ENCODE data around the gene LPCAT2. TPM values are rescaled to one million over a fixed set of nuclear protein-coding genes. Genes with fewer than 3 reads are reported as not detected.

Gene LPCAT2
- total and polyA plus RNA-seq, 2 donors (not counting 3 experiments of a cell fraction or from before 2014, with no cell fraction given): 64.5 to 72.9 TPM

- H2AFZ ChIP-seq (ENCODE audit: low read depth, low read length): no peak overlapping the region
- no peak overlapping the region for H3K4me3 ChIP-seq (replicated peaks in 1 of 3; ENCODE audit: insufficient read depth in 1 of 3, low read depth in 1 of 3, low read length in 3 of 3)
- no peak overlapping the region for H3K27ac ChIP-seq (ENCODE audit: insufficient read depth, low read depth, low read length)
- TF ChIP-seq CTCF (IDR thresholded peaks at IDR 0.05; ENCODE audit: extremely low read depth in 1 of 2, insufficient read depth in 1 of 2, low read depth in 1 of 2, low read length in 2 of 2) (no peak), POLR2A (IDR thresholded peaks at IDR 0.05; ENCODE audit: low read depth, low read length) (no peak), JUN (IDR thresholded peaks at IDR 0.05; ENCODE audit: borderline replicate concordance, insufficient read depth, insufficient read length, low read depth) (no peak), MYC (IDR thresholded peaks at IDR 0.05; ENCODE audit: low read depth, low read length) (no peak), EZH2 (IDR thresholded peaks at IDR 0.05; ENCODE audit: borderline replicate concordance, low read depth, low read length, severe bottlenecking) (no peak), FOS (IDR thresholded peaks at IDR 0.05; ENCODE audit: borderline replicate concordance, insufficient read depth, low read length) (no peak), MAX (IDR thresholded peaks at IDR 0.05; ENCODE audit: insufficient read depth, insufficient read length) (no peak), GATA2 (IDR thresholded peaks at IDR 0.05; ENCODE audit: insufficient read depth, insufficient read length, low read depth, low read length) (no peak), POLR2AphosphoS5 (IDR thresholded peaks at IDR 0.05; ENCODE audit: insufficient read depth, low read depth, low read length) (no peak)
- POLR2A ChIA-PET: no interaction called here
- H3K9me1 ChIP-seq (replicated peaks; ENCODE audit: control insufficient read depth, extremely low read depth, insufficient read depth, low read length): no peaks in the 10 kb centered on the region
- intact Hi-C loops (cut with micrococcal nuclease): no loop called here
- CTCF ChIA-PET: no interaction called here
- H3K4me1 ChIP-seq (ENCODE audit: control insufficient read depth, extremely low read depth, insufficient read depth, low read length): peaks cover 39% of the 10 kb centered on the region
- no peaks in the 10 kb centered on the region for H3K27me3 ChIP-seq (ENCODE audit: control insufficient read depth in 2 of 2, insufficient read depth in 2 of 2, low read length in 2 of 2)
- no peak overlapping the region for H3K4me2 ChIP-seq (ENCODE audit: insufficient read depth, low read length)
- H4K20me1 ChIP-seq (replicated peaks; ENCODE audit: control insufficient read depth, extremely low read depth, insufficient read depth, low read length): no peaks in the 10 kb centered on the region
- BruUV-seq (replicated peaks): no TSS peak
- H3K9ac ChIP-seq (replicated peaks; ENCODE audit: extremely low read depth, insufficient read depth, low read length): no peak overlapping the region
- FAIRE-seq (no peak), DNase-seq (ENCODE audit: low read depth, low spot score) (no peak)
- H3K9me3 ChIP-seq (replicated peaks; ENCODE audit: control insufficient read depth, insufficient read depth, low read length): no peaks in the 10 kb centered on the region
- no peaks in the 10 kb centered on the region for H3K79me2 ChIP-seq (ENCODE audit: control insufficient read depth, insufficient read depth, low read length)
- dilution Hi-C loops (cut with MboI; ENCODE audit: extremely low pct_ligation_motif_present, low sequenced_read_pairs): no loop called here
- H3K36me3 ChIP-seq (ENCODE audit: control insufficient read depth in 2 of 2, extremely low read depth in 1 of 2, insufficient read depth in 2 of 2, low read length in 2 of 2): peaks cover 11% of the 10 kb centered on the region in 2 experiments
Observed at GRCh38 chr16:55570159-55570558, 61.3 kb downstream of the LPCAT2 start.
